GM10248 (cell line): ENCODE measurements around the gene NDRG4.

Experiments
- CTCF ChIA-PET: fragments of 300-600 bp; sonication (Branson Sonifier 250); formaldehyde crosslinking; extraction: SDS; loops from one replicate; lab custom pipeline; 2021; ENCODE audit warnings: antibody characterized with exemption; lab: Yijun Ruan, JAX
- POLR2A ChIA-PET: fragments of 350-650 bp; sonication (Branson Sonifier 250); formaldehyde crosslinking; extraction: SDS; loops from one replicate; lab custom pipeline; 2020; ENCODE audit warnings: antibody characterized with exemption; lab: Yijun Ruan, JAX
- DNase-seq: peaks from one replicate; pipeline ENCODE4 v3.0.0; 2012; ENCODE audit errors: extremely low spot score
- CTCF ChIP-seq: IDR thresholded peaks from 2 replicates; pipeline ENCODE4 v1.5.1; 2012; ENCODE audit warnings: mild to moderate bottlenecking, low read depth; ENCODE audit errors: extremely low read depth, missing control alignments, control extremely low read depth

Gene NDRG4

GRCh38 chr16:58500430-58501241, 693 bp downstream of the NDRG4 start:
- peak; percentile 26 for DNase-seq
- TF ChIP-seq CTCF = no peak
- POLR2A ChIA-PET = no interaction called here
- CTCF ChIA-PET = interaction anchor here (1.0 to 1.6 kb wide), 3 partner anchors 10 to 13 kb away, joined by 3 to 5 read pairs (median 4); no protein-coding TSS in a partner anchor

DNA sequence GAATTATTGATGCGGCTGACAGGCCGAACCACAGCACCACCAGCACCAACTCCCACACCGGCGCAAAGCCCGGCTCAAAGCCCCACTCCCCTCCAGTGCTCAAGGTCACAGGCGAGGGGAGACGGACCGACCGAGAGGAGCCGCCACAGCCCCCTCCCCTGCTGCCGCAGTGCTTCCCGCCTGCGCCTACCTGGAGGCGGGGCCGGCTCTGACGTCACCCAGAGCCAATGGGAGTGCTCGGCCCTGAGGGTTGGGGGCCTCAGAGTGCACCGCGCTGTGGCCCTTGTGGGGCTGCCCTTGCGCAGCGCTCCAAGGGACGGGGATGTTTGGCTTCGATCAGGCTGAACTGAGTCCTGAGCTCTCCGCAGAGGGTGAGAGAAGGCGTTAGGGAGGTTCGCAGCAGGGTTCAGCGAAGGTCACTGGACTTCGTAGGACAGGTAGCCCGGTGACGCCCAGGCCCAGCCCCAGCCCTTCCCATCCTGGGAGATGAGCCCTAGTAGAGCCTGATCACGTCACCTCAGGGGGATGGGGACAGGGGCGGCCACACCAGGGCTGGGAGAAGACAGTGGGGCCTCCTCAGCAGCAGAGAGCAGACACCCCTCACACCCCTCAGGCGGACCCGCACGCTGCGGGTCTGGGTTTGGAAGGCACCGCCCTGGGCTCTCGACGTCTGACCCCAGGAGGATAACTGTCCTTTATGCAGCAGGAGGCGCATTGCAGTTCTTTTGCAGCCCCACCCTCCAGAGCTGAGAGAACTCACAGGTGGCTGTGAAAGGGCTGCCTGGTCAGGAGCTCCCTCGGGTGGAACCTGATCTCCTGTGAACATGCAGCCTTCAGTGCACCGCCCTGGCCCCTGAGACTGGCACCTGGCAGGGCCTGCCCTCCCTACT, 1.5 kb downstream of the NDRG4 start:
- peak; percentile 26 for DNase-seq
- no peak for TF ChIP-seq CTCF
- ChIA-PET POLR2A (no interaction called here), CTCF (interaction anchor here (1.5 kb wide), 1 partner anchor 13 kb away, joined by 4 read pairs; no protein-coding TSS in a partner anchor)

DNA sequence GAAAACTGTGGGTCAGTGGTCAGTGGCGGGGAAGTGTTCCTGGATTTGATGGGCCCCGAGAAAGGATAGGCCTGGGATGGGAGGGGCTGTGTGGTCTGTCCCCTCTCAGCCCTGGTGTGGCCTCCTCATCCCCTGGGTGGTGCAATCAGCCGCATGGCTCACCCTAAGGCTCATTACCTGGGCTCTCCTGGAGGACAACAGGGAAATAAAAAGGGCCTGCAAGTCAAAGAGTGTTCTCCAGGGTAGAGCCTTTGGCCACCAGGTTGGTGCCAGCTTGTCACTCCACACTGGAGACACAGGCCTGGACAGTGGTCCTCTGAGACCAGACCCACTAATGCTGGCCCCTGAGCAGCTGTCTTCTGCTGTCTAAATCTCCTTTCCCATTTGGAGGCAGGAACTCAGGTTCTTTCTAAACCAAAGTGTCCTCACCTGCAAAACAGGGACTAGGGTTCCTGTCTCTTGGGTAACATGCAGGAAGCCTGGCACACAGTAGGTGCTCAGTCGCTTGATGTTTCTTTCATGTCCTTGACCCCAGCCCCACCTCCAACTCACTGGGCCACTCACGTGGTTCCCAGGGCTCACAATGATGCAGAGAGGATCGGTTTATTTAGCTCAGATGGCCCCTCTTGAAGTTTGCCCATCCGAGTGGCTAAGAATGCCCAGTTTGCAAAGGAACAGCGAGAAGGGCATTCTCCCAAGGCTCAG, 2.4 kb downstream of the NDRG4 start:
- CTCF ChIA-PET = interaction anchor here (1.5 kb wide), 1 partner anchor 12 kb away, joined by 4 read pairs; no protein-coding TSS in a partner anchor
- no peak for DNase-seq
- POLR2A ChIA-PET = no interaction called here
- TF ChIP-seq CTCF = no peak

DNA sequence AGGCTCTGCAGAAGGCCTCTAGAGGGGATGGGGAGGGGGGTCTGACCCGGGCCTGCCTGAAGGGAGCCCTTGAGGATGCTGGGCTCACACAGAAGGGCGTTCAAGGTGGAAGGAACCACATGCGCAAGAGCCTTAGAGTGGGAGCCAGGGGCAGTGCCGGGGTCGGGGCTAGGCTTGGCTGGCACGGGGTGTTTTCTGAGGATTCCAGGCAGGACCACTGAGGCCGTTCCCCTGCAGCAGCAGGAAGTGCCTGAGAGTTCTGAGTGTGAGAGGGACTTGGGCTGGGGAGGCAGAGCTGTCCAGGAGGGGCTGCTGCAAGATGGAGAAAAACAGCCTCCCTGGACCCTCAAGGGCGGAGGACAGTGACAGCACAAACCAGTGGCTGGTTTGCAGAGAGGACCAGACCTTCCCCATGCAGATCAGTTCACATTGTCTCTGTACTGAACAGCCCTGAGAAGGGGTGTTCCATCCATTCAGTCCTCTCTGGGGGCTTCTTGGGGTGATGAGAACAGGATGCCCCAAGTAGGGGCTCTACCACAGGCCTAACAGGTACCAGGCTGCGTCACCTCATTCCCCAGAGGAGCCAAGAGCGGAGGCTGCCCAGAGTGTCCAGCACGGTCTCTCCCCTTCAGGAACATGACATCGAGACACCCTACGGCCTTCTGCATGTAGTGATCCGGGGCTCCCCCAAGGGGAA, 3.4 kb downstream of the NDRG4 start:
- ChIA-PET POLR2A (no interaction called here), CTCF (interaction anchor here (2.0 kb wide), 1 partner anchor 253 kb away, joined by 4 read pairs; no protein-coding TSS in a partner anchor)
- no peak for TF ChIP-seq CTCF
- DNase-seq = no peak

GRCh38 chr16:58503863-58504688, 4.1 kb downstream of the NDRG4 start:
- CTCF ChIA-PET = interaction anchor here (2.0 kb wide), 1 partner anchor 252 kb away, joined by 4 read pairs; no protein-coding TSS in a partner anchor
- DNase-seq = no peak
- POLR2A ChIA-PET = no interaction called here
- no peak for TF ChIP-seq CTCF
